ENCODE data around the gene SPINK7. TPM values are rescaled to one million over a fixed set of nuclear protein-coding genes. Genes with fewer than 3 reads are reported as not detected.
"Not testable (repeated sequence)": the region's sequence is repeated elsewhere in the genome, so short reads cannot be mapped to it uniquely, and the experiment has no call there.

Gene SPINK7
- total RNA-seq, 1 donor from 2014 or later = not detected

- H3K36me3 Mint-ChIP-seq (ENCODE audit: low read depth) = no peaks in the 10 kb centered on the region
- H3K4me1 Mint-ChIP-seq (ENCODE audit: low read depth) = no peaks in the 10 kb centered on the region
- H3K27ac Mint-ChIP-seq = no peak overlapping the region
- intact Hi-C loops (cut with micrococcal nuclease) = no loop called here
- no peak overlapping the region for H3K4me3 Mint-ChIP-seq (ENCODE audit: low read depth)
- no peaks in the 10 kb centered on the region for H3K27me3 Mint-ChIP-seq (ENCODE audit: low read depth)
- no peak for DNase-seq (ENCODE audit: low spot score)
- no peaks in the 10 kb centered on the region for H3K9me3 Mint-ChIP-seq
These were observed 2.5 kb downstream of the SPINK7 start for GRCh38 chr5:148314731-148315130.

- not testable (repeated sequence) for H3K27ac Mint-ChIP-seq; H3K36me3 Mint-ChIP-seq (ENCODE audit: low read depth)
These were observed 8.1 kb downstream of the SPINK7 start for GRCh38 chr5:148320011-148320963.

GRCh38 chr5:148333262-148333849 lies 21.1 kb downstream of the SPINK7 start:
- H3K4me3 Mint-ChIP-seq (ENCODE audit: low read depth) = no peak overlapping the region
- no peaks in the 10 kb centered on the region for H3K27me3 Mint-ChIP-seq (ENCODE audit: low read depth)
- H3K4me1 Mint-ChIP-seq (ENCODE audit: low read depth) = no peaks in the 10 kb centered on the region
- H3K36me3 Mint-ChIP-seq (ENCODE audit: low read depth) = no peaks in the 10 kb centered on the region
- H3K27ac Mint-ChIP-seq = no peak overlapping the region
- no peak for DNase-seq (ENCODE audit: low spot score)
- H3K9me3 Mint-ChIP-seq = no peaks in the 10 kb centered on the region
- intact Hi-C loops (cut with micrococcal nuclease) = no loop called here

More at GRCh38 chr5:148320011-148320963, 8.1 kb downstream of the SPINK7 start:
- intact Hi-C loops (cut with micrococcal nuclease); H3K27me3 Mint-ChIP-seq (ENCODE audit: low read depth); H3K4me1 Mint-ChIP-seq (ENCODE audit: low read depth); H3K9me3 Mint-ChIP-seq: not testable (repeated sequence)
- H3K4me3 Mint-ChIP-seq (ENCODE audit: low read depth) = peak overlapping the region; percentile 57
- peak; percentile 8 for DNase-seq (ENCODE audit: low spot score)

GRCh38 chr5:148335259-148335658 lies 23.0 kb downstream of the SPINK7 start, which contains the start of gene SPINK9:
SPINK9 (plus strand) TSS chr5:148335559; CDS start chr5:148335614, 55 bp downstream.
- Mint-ChIP-seq H3K36me3 (ENCODE audit: low read depth) (no peaks in the 10 kb centered on the region), H3K27ac (no peak within 1 kb of the TSS), H3K9me3 (no peaks in the 10 kb centered on the region), H3K27me3 (ENCODE audit: low read depth) (no peaks in the 10 kb centered on the region), H3K4me1 (ENCODE audit: low read depth) (no peaks in the 10 kb centered on the region), H3K4me3 (ENCODE audit: low read depth) (no peak within 1 kb of the TSS)
- intact Hi-C loops (cut with micrococcal nuclease) = no loop called here
- DNase-seq (ENCODE audit: low spot score) = no peak

- Mint-ChIP-seq H3K27ac (no peak overlapping the region), H3K36me3 (ENCODE audit: low read depth) (no peaks in the 10 kb centered on the region), H3K27me3 (ENCODE audit: low read depth) (peaks cover 1% of the 10 kb centered on the region), H3K9me3 (no peaks in the 10 kb centered on the region), H3K4me1 (ENCODE audit: low read depth) (no peaks in the 10 kb centered on the region), H3K4me3 (ENCODE audit: low read depth) (no peak overlapping the region)
- intact Hi-C loops (cut with micrococcal nuclease) = no loop called here
- DNase-seq (ENCODE audit: low spot score) = no peak
These were observed 24.6 kb downstream of the SPINK7 start for GRCh38 chr5:148336704-148337435.

- Mint-ChIP-seq H3K9me3 (no peaks in the 10 kb centered on the region), H3K27me3 (ENCODE audit: low read depth) (peaks cover 1% of the 10 kb centered on the region), H3K4me3 (ENCODE audit: low read depth) (no peak overlapping the region), H3K36me3 (ENCODE audit: low read depth) (no peaks in the 10 kb centered on the region), H3K27ac (no peak overlapping the region), H3K4me1 (ENCODE audit: low read depth) (no peaks in the 10 kb centered on the region)
- intact Hi-C loops (cut with micrococcal nuclease) = no loop called here
- DNase-seq (ENCODE audit: low spot score) = no peak
These were observed 30.3 kb downstream of the SPINK7 start for GRCh38 chr5:148342371-148343045.

DNA sequence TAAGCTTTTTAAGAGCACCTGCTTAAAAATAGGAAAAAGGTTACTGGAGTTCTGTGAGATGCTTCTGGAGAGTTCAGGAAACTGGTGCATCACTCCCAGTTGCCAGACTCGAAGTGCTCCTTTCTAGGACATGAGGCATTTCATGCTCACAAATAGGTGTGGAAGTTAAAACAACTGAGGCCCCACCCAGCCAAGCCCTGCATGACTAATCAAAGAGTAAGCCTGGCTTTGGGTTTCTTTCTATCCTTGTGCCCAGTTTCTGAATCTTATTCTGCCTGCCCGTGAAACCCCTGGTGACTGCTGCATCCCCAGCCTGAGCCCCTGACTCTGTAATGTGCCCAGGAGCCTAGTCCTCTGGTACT lies 30.8 kb downstream of the SPINK7 start:
- DNase-seq (ENCODE audit: low spot score) = no peak
- intact Hi-C loops (cut with micrococcal nuclease) = no loop called here
- H3K27ac Mint-ChIP-seq = no peak overlapping the region

DNA sequence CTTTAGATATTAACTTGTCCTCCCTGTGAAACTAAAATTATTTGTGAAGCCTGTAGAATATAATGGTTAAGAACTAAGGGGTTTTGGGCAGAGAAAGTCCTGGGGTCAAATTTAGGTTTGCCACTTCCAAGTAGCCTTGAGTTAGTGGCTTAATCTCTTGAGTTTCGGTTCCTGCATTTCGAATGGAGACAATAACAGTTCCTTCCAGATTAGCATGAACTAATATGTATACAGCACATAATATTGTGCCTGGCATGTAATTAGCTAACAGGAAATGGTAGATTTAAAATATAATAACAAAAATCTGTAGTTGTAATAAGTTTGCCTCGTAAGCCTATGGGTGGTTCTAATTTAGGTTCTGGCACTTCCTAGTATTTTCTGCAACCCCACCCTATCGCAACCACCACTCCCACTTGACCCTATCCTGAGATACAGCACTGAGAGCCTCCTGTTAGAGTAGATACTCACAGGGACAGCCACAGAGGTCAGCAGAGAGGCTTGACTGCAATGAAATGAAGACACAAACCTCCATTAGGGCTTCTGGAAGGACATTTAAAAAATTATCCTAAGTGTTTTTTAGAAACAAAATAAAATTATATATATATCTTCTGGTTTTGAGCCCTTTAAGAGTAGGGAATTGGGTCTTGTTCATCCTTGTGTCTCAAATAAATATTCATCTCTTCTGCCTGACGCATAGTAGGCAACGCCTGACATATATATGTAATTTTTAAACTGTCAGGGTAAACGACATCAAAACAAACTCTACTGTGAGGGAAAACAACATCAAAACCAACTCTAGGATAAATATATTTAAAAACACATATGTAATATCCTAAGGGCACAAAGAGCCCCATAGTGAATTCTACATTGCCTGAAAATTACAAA lies 31.6 kb downstream of the SPINK7 start:
- Mint-ChIP-seq H3K27ac (no peak overlapping the region), H3K9me3 (no peaks in the 10 kb centered on the region), H3K4me3 (ENCODE audit: low read depth) (no peak overlapping the region)

More for the DNA sequence above, 30.8 kb downstream of the SPINK7 start:
- Mint-ChIP-seq H3K27me3 (ENCODE audit: low read depth) (peaks cover 1% of the 10 kb centered on the region), H3K4me3 (ENCODE audit: low read depth) (no peak overlapping the region), H3K4me1 (ENCODE audit: low read depth) (no peaks in the 10 kb centered on the region), H3K9me3 (no peaks in the 10 kb centered on the region), H3K36me3 (ENCODE audit: low read depth) (no peaks in the 10 kb centered on the region)

GRCh38 chr5:148347706-148348105 lies 35.5 kb downstream of the SPINK7 start:
- Mint-ChIP-seq H3K4me3 (ENCODE audit: low read depth) (no peak overlapping the region), H3K4me1 (ENCODE audit: low read depth) (no peaks in the 10 kb centered on the region), H3K27ac (no peak overlapping the region), H3K36me3 (ENCODE audit: low read depth) (no peaks in the 10 kb centered on the region), H3K9me3 (no peaks in the 10 kb centered on the region), H3K27me3 (ENCODE audit: low read depth) (no peaks in the 10 kb centered on the region)
- intact Hi-C loops (cut with micrococcal nuclease) = no loop called here
- no peak for DNase-seq (ENCODE audit: low spot score)

More for the DNA sequence above, 31.6 kb downstream of the SPINK7 start:
- no peaks in the 10 kb centered on the region for H3K4me1 Mint-ChIP-seq (ENCODE audit: low read depth)
- H3K36me3 Mint-ChIP-seq (ENCODE audit: low read depth) = no peaks in the 10 kb centered on the region
- intact Hi-C loops (cut with micrococcal nuclease) = no loop called here
- no peak for DNase-seq (ENCODE audit: low spot score)
- peaks cover 1% of the 10 kb centered on the region for H3K27me3 Mint-ChIP-seq (ENCODE audit: low read depth)

DNA sequence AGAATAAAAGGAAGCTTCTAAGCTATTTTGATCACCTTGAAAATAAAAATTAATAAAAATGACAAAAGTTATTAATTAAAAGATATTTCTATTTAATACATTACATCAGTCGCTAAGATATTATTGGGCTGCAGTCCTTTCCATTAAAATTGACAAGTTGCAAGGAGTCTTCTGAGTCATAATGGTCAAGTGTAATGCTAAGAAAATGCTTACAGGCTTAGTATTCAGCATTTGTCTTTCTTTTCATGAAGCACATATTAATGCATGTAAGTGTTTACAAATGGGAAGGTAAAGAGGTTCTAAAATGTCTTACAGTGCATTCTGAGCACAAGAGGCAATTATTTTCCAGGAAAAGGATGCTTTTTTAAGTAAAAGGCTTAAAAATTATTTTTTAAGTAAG lies 40.5 kb downstream of the SPINK7 start:
- intact Hi-C loops (cut with micrococcal nuclease) = no loop called here
- no peaks in the 10 kb centered on the region for H3K4me1 Mint-ChIP-seq (ENCODE audit: low read depth)
- H3K27ac Mint-ChIP-seq = no peak overlapping the region
- H3K27me3 Mint-ChIP-seq (ENCODE audit: low read depth) = no peaks in the 10 kb centered on the region
- H3K9me3 Mint-ChIP-seq = no peaks in the 10 kb centered on the region
- no peak overlapping the region for H3K4me3 Mint-ChIP-seq (ENCODE audit: low read depth)
- H3K36me3 Mint-ChIP-seq (ENCODE audit: low read depth) = no peaks in the 10 kb centered on the region
- DNase-seq (ENCODE audit: low spot score) = no peak

- Mint-ChIP-seq H3K4me1 (ENCODE audit: low read depth) (no peaks in the 10 kb centered on the region), H3K27me3 (ENCODE audit: low read depth) (no peaks in the 10 kb centered on the region), H3K4me3 (ENCODE audit: low read depth) (no peak overlapping the region), H3K27ac (no peak overlapping the region), H3K36me3 (ENCODE audit: low read depth) (no peaks in the 10 kb centered on the region), H3K9me3 (no peaks in the 10 kb centered on the region)
- no peak for DNase-seq (ENCODE audit: low spot score)
- intact Hi-C loops (cut with micrococcal nuclease) = no loop called here
These were observed 41.4 kb downstream of the SPINK7 start for GRCh38 chr5:148353634-148354033.

- DNase-seq (ENCODE audit: low spot score) = no peak
- Mint-ChIP-seq H3K9me3 (peaks cover 7% of the 10 kb centered on the region), H3K4me1 (ENCODE audit: low read depth) (peaks cover 6% of the 10 kb centered on the region), H3K36me3 (ENCODE audit: low read depth) (no peaks in the 10 kb centered on the region), H3K27ac (no peak overlapping the region), H3K27me3 (ENCODE audit: low read depth) (no peaks in the 10 kb centered on the region), H3K4me3 (ENCODE audit: low read depth) (no peak overlapping the region)
- intact Hi-C loops (cut with micrococcal nuclease) = no loop called here
These were observed 52.1 kb downstream of the SPINK7 start for GRCh38 chr5:148364343-148364742.

Measured in activated T-helper 2 cell treated with anti-CD3 and anti-CD28 coated beads, Interferon-gamma antibody, Interleukin-2, Interleukin-4, amounts not matched to agents 10 μg/mL and 5 μg/mL and 100 μg/mL, durations not matched to agents 14 hours and 24 hours and 36 hours (primary cell).